GM10847 (cell line): ENCODE results near the gene NDUFB11.

Source experiments
- POLR2A ChIP-seq: IDR thresholded peaks from 2 replicates; pipeline ENCODE4 v1.6.1; 2011; ENCODE audit not compliant: insufficient read length; ENCODE audit errors: extremely low read depth

NDUFB11 gene

GRCh38 chrX:47168495-47169073, 24.1 kb upstream of the NDUFB11 start:
- TF ChIP-seq POLR2A, result no peak

- TF ChIP-seq POLR2A, result no peak
Measured at GRCh38 chrX:47166126-47166525, 21.6 kb upstream of the NDUFB11 start.

DNA sequence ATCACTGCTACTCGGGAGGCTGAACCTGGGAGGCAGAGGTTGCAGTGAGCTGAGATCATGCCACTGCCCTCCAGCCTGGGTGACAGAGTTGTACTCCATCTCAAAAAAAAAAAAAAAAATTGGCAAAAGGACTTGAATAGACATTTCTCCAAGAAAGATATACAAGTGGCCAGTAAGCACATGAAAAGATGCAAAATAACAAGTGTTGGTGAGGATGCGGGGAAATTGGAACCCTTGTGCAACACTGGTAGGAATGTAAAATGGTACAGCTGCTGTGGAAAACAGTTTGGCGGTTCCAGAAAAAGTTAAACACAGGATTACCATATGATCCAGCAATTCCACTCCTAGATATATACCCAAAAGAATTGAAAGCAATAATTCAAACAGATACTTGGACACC, 19.9 kb upstream of the NDUFB11 start:
- TF ChIP-seq POLR2A, result no peak

DNA sequence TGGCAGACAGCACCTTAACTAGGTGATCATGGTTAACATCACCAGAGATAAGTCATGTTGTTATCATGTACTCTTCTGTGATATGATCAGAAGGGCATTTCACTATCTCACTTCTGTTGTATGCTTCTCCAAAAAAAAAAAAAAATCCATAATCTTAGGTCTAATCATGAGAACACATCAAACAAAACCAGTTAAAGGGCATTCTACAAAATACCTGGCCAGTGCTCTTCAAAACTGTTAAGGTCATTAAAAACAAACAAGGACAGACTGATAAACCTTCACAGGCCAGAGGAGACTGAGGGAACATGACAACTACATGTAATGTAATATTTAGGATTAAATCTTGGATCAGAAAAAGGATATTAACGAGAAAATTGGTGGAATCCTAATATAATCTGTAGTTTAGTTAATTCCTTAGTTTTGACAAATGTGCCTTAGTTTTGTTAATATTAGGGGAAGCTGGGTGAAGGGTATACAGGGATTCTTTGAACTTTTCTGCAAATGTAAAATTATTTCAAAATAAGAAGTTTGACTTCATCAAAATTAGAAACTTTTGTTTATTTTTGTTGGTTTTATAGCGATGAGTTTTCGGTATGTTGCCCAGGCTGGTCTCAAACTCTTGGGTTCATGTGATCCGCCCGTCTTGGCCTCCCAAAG, 18.6 kb upstream of the NDUFB11 start:
- no peak for TF ChIP-seq POLR2A

GRCh38 chrX:47160781-47161180, 16.3 kb upstream of the NDUFB11 start:
- no peak for TF ChIP-seq POLR2A

- TF ChIP-seq POLR2A, result no peak
Measured at GRCh38 chrX:47158781-47159180, 14.3 kb upstream of the NDUFB11 start.

- no peak for TF ChIP-seq POLR2A
Measured at GRCh38 chrX:47158131-47158530, 13.6 kb upstream of the NDUFB11 start.

DNA sequence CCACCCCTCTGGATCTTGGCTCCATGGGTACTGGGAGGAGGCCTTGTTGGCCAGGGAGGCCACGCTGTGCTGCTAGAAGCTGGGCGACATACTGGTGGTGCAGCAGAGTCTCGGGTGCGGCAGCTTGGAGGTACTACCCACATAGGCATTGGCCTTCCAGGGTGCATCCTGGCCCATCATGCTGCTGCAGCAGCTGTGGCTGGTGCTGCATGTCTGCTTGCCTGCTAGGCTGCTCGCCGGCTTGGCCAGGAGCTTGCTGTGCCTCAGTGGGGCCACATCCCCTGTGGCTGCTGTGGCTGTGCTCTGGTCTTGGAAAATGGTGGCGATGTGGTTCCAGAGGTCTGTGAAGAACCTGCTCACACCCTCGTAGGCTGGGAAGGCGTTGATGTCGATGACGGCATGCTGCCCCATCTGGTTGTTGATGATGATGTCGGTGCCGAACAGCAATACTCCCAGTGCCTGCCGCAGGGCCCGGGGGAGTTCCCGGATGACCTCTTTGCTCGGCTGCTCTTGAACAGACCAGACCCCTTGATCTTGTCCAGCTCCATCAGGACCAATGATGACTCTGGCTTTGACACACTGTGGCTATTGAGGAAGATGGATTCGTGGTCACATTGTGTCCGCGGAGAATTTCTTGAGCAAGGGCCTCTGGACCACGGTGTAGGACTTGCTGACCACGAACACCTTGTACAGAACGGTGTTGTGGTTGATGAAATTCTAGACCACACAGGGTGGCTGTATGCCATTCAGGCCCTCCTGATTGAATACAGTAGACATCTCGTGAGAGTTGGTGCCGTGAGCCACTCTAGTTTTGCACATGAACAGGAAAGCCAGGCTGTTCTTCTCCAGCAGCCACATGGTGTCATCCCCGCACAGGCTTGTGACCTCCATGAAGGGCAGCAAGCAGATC, 12.4 kb upstream of the NDUFB11 start:
- TF ChIP-seq POLR2A, result no peak

DNA sequence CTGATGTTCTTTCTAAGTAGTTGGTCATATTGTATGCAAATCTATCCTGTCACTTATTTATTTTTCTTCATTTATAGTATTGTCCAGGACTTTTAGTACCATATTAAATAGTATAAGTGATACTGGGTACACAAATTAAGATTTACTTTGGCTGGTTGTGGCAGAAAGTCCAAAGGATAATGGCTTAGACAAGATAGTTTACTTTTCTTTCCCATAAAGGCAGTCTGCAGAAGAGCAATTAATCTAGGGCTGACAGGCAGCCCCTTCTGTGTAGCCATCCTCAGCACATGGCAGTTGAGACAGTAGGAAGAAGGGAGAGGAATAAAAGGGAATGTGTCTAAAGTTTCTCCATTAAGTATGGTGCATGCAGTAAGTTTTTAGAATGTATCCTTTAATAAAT, 6.9 kb upstream of the NDUFB11 start:
- TF ChIP-seq POLR2A, result no peak

DNA sequence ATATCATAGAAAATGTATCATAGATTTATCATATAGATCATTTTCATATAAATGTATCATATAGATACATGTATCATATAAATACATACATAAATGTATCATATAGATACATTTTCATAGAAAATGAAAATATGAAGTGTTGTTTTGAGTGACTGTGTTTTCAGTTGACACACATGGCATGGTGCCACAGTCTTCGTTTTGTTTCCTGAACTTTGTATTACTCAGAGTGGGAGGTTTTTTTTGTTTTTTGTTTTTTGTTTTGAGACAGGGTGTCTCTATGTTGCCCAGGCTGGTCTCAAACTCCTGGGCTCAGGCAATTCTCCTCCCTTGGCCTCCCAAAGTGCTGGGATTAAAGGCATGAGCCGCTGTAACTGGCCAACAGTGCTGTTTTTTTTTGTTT, 4.4 kb upstream of the NDUFB11 start:
- TF ChIP-seq POLR2A, result no peak

GRCh38 chrX:47146936-47147859, 2.7 kb upstream of the NDUFB11 start:
- TF ChIP-seq POLR2A, result no peak

- TF ChIP-seq POLR2A, result no peak
Measured at GRCh38 chrX:47146121-47146935, 1.8 kb upstream of the NDUFB11 start.

DNA sequence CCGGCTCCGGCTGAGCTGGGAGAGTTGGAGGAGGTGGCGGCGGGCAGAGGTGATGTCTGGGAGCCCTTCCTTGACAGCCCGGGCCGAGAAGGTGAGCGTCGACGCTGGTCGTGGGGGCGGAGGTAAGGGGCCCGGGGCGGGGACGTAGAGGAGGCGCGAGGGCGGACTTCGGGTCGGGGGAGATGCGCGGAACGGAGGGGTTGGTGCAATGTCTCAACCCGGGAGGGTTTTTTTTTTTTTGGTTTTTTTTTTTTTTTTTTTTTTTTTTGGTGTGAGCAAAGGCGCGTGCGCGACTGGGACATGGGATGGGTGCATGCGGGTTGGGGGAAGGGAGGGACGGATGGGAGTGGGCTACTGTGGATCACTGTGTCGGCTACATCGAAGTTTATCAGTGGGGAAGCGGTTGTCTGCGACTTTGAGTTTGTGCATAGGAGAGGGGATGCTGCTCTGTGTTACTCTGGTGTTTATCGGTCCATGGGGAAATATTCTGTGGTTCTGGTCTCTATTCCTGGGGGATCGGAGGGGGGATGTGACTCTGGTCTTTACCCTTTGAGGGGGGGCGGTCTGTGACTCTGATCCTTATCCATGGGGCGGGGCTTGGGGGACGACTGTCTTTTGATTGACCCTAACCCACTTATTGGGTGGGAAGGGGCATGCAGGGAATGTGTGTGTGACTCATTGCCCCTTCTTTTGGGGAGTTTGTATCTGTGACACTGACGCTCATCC, 1.1 kb upstream of the NDUFB11 start:
- TF ChIP-seq POLR2A, result no peak
